GM12878 (cell line): ENCODE results near the gene HOOK2. TPM values are rescaled to one million over a fixed set of nuclear protein-coding genes. Genes with fewer than 3 reads are reported as not detected.
A peak's percentile ranks its signal among the peaks of the same experiment; 100 is the strongest.

Source experiments
- ATAC-seq: fragments of 200-7000 bp; cut with Tn5 transposase; 3 replicates; pipeline ENCODE4 v1.9.1; 2020; ENCODE audit warnings: mild to moderate bottlenecking, moderate library complexity
- BruUV-seq: library from RNA; stranded (reverse); fragments of 400-500 nt; replicated peaks from 2 replicates; lab custom pipeline; 2021; lab: Mats Ljungman, UMichigan
- CTCF ChIA-PET: fragments of 300-600 bp; sonication (Branson Sonifier 250); formaldehyde crosslinking; extraction: SDS; loops from one replicate; lab custom pipeline; 2021; ENCODE audit warnings: inconsistent platforms; lab: Yijun Ruan, JAX
- POLR2A ChIA-PET: fragments of 350-600 bp; formaldehyde crosslinking; extraction: SDS; loops from one replicate; lab custom pipeline; 2021; ENCODE audit warnings: inconsistent platforms; lab: Charles Lee
- RAD21 ChIA-PET: fragments of 300-600 bp; sonication (Branson Sonifier 250); formaldehyde crosslinking; loops from one replicate; lab custom pipeline; 2023; ENCODE audit warnings: antibody characterized with exemption; ENCODE audit not compliant: unreplicated experiment; lab: Charles Lee
- SMC1A ChIA-PET: fragments of 300-600 bp; sonication (Branson Sonifier 250); formaldehyde crosslinking; loops from one replicate; lab custom pipeline; 2023; ENCODE audit not compliant: unreplicated experiment, uncharacterized antibody; lab: Charles Lee
- DNase-seq: peaks from one replicate; pipeline ENCODE4 v3.0.0-alpha.2; 2011; ENCODE audit warnings: low read depth, low spot score
- FAIRE-seq: peaks from 3 replicates; lab custom pipeline; 2011; peaks lifted over from hg19 to GRCh38; lab: Jason Lieb, UNC
- H2AFZ ChIP-seq: 2 replicates; pipeline ENCODE4 v1.6.0; 2011; ENCODE audit warnings: low read depth, low read length, control low read depth; ENCODE audit not compliant: control insufficient read depth
- H3K27ac ChIP-seq: 2 replicates; pipeline ENCODE4 v1.5.1; 2011; ENCODE audit warnings: control low read depth; ENCODE audit not compliant: control insufficient read depth, insufficient read depth
- H3K27me3 ChIP-seq, 2 experiments: replicated peaks in 1 of 2; 2 replicates each; pipeline versions ENCODE4 v1.6.0 to v1.6.1; 2011; ENCODE audit warnings: low read length in 1 of 2; ENCODE audit not compliant: control insufficient read depth in 2 of 2, insufficient read depth in 2 of 2
- H3K36me3 ChIP-seq, 2 experiments: 2 replicates each; pipeline ENCODE4 v1.5.1; 2011; ENCODE audit warnings: low read length in 1 of 2; ENCODE audit not compliant: control insufficient read depth in 2 of 2, insufficient read depth in 2 of 2
- H3K4me1 ChIP-seq: 2 replicates; pipeline ENCODE4 v1.6.1; 2011; ENCODE audit warnings: mild to moderate bottlenecking, low read length, moderate library complexity, mixed read lengths; ENCODE audit not compliant: control insufficient read depth, insufficient read depth
- H3K4me2 ChIP-seq: 2 replicates; pipeline ENCODE4 v1.6.0; 2011; ENCODE audit warnings: control low read depth; ENCODE audit not compliant: control insufficient read depth, insufficient read depth
- H3K4me3 ChIP-seq: fragments of 200-600 bp; sonication (generic); 2 replicates; pipeline ENCODE4 v1.5.1; 2016
- H3K79me2 ChIP-seq: 2 replicates; pipeline ENCODE4 v1.6.0; 2011; ENCODE audit warnings: low read length; ENCODE audit not compliant: control insufficient read depth, insufficient read depth
- H3K9ac ChIP-seq: 2 replicates; pipeline ENCODE4 v1.8.0; 2011; ENCODE audit warnings: low read length, control low read depth, mixed read lengths; ENCODE audit not compliant: control insufficient read depth, insufficient read depth
- H3K9me3 ChIP-seq: replicated peaks from 3 replicates; pipeline ENCODE4 v1.5.1; 2011; ENCODE audit warnings: mild to moderate bottlenecking, low read length; ENCODE audit not compliant: control insufficient read depth, insufficient read depth
- H4K20me1 ChIP-seq: 2 replicates; pipeline ENCODE4 v1.6.0; 2011; ENCODE audit not compliant: control insufficient read depth, insufficient read depth
- CHD4 ChIP-seq: fragments of 200-600 bp; sonication (generic); IDR thresholded peaks from 2 replicates; pipeline ENCODE4 v1.6.1; 2016; ENCODE audit warnings: mild to moderate bottlenecking
- EP300 ChIP-seq, 2 experiments: fragments of 150-350 bp in 1 of 2; IDR thresholded peaks; 2 replicates each; pipeline ENCODE4 v1.6.1; 2011 to 2012; ENCODE audit warnings: low read depth in 2 of 2, low read length in 2 of 2, borderline replicate concordance in 1 of 2, improper control_type of control experiment in 1 of 2, inconsistent platforms in 1 of 2; ENCODE audit not compliant: control insufficient read depth in 1 of 2
- HCFC1 ChIP-seq: fragments of 150-350 bp; IDR thresholded peaks from 2 replicates; pipeline ENCODE4 v1.6.1; 2014; ENCODE audit warnings: low read length
- RB1 ChIP-seq: fragments of 450-650 bp; formaldehyde crosslinking; IDR thresholded peaks from 2 replicates; pipeline ENCODE4 v1.6.1; 2017; ENCODE audit warnings: mild to moderate bottlenecking, borderline replicate concordance
- SUZ12 ChIP-seq: fragments of 200-600 bp; sonication (generic); IDR thresholded peaks from one replicate; pipeline ENCODE4 v1.6.1; 2018; ENCODE audit warnings: antibody characterized with exemption, mild to moderate bottlenecking; ENCODE audit not compliant: unreplicated experiment
- TCF7 ChIP-seq: IDR thresholded peaks from 2 replicates; pipeline ENCODE4 v1.6.1; 2014; ENCODE audit warnings: antibody characterized with exemption, borderline replicate concordance
- WGBS: methylation state at CpG from one replicate; pipeline ENCODE4 v1.1.6; 2016; ENCODE audit warnings: low lambda C conversion rate; ENCODE audit not compliant: insufficient replicate concordance, insufficient coverage; ENCODE audit errors: missing lambda C conversion rate; 5-methylcytosine and 5-hydroxymethylcytosine counted together
- in situ Hi-C: fragments of 300-500 bp; cut with MboI; formaldehyde crosslinking; loops from 9 replicates; pipeline ENCODE4 v1.14.3; 2018; ENCODE audit warnings: mixed read lengths
- intact Hi-C: fragments of 100-400 bp; cut with micrococcal nuclease; formaldehyde crosslinking; loops from one replicate; pipeline ENCODE4 v1.14.2; 2022; ENCODE audit not compliant: unreplicated experiment
- polyA plus RNA-seq, 11 experiments: library from polyadenylated mRNA; depleted of rRNA in 4 of 11; unstranded in 6 of 11; stranded (reverse) in 5 of 11; fragments of >200 nt; fragmentation: Nextera tagmentation in 4 of 11; fragmentation: Illumina TruSeq in 1 of 11; extraction: Ambion mirVana in 4 of 11; extraction: Trizol in 1 of 11; gene quantifications; 1 replicate in 1 of 11; 2 replicates in 10 of 11; pipeline versions ENCODE4 v1.2.1 to v1.2.3, GENCODE V29; 2011 to 2016; ENCODE audit warnings: inconsistent platforms in 2 of 11, missing spikeins in 2 of 11, low read depth in 1 of 11
- total RNA-seq, 4 experiments: library from RNA; depleted of rRNA in 3 of 4; stranded (reverse); fragments of >200 nt in 3 of 4; fragmentation: Illumina TruSeq in 1 of 4; extraction: Trizol in 1 of 4; gene quantifications; 2 replicates each; pipeline versions ENCODE4 v1.2.1 to v1.2.3, GENCODE V29; 2013 to 2021
- TF ChIP-seq, protein P1 (sequence below): fragments of 450-650 bp; IDR thresholded peaks from 2 replicates; pipeline ENCODE4 v1.6.1; 2017; ENCODE audit warnings: mild to moderate bottlenecking, low read depth, inconsistent platforms; ENCODE audit not compliant: poor library complexity, severe bottlenecking
- TF ChIP-seq, protein P2 (sequence below): IDR thresholded peaks from 2 replicates; pipeline ENCODE4 v1.6.1; 2012; ENCODE audit warnings: mild to moderate bottlenecking, low read depth, low read length

The HOOK2 gene
- total and polyA plus RNA-seq, 10 of the 15 experiments (the other 5 are each of a cell fraction or from before 2014, with no cell fraction given) = 1.5 to 9.6 (median 6.2) TPM

DNA sequence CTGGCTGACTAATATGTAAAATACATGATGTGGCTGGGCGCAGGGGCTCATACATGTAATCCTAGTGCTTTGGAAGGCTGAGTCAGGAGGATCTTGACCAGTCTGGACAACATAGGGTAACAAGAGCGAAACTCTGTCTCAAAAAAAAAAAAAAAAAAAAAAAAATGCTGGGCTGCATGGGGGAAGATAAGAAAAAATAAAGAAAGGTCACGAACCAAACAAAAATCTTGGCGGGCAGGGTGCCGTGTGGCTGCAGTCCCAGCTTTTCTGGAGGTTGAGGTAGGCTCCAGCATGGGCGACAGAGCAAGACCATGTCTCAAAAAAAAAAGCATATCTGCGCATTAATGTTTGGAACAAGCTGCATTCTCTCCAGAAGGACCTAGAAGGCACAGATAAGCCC, 39.7 kb upstream of the HOOK2 start:
- SMC1A ChIA-PET = interaction anchor here (0.7 to 1.4 kb wide), 4 partner anchors 10 to 915 kb away, joined by 3 read pairs; no protein-coding TSS in a partner anchor
- intact Hi-C loops = no loop called here
- in situ Hi-C loops = no loop called here
- no peaks in the 10 kb centered on the region for H3K27me3 ChIP-seq
- no peak overlapping the region for H3K4me2 ChIP-seq
- POLR2A ChIA-PET = interaction anchor here (0.7 kb wide), 1 partner anchor 1432 kb away, joined by 4 read pairs; no protein-coding TSS in a partner anchor
- no peak for TF ChIP-seq SUZ12
- no peaks in the 10 kb centered on the region for H3K9me3 ChIP-seq
- DNase-seq = no peak
- H3K4me1 ChIP-seq = no peaks in the 10 kb centered on the region
- BruUV-seq = no TSS peak
- no peak overlapping the region for H3K27ac ChIP-seq
- RAD21 ChIA-PET = no interaction called here
- no peak overlapping the region for H3K4me3 ChIP-seq
- CTCF ChIA-PET = interaction anchor here (0.6 to 2.8 kb wide), 5 partner anchors 15 to 38 kb away, joined by 3 to 10 read pairs (median 3); no protein-coding TSS in a partner anchor
- FAIRE-seq = no peak
- no peak overlapping the region for H2AFZ ChIP-seq
- no peak for ATAC-seq
- no peaks in the 10 kb centered on the region for H3K79me2 ChIP-seq
- 98% methylated on average over 7 of the region's 7 CpGs for WGBS
- no peaks in the 10 kb centered on the region for H4K20me1 ChIP-seq
- H3K9ac ChIP-seq = no peak overlapping the region
- H3K36me3 ChIP-seq = no peaks in the 10 kb centered on the region; a peak in 1 of 4 replicates

DNA sequence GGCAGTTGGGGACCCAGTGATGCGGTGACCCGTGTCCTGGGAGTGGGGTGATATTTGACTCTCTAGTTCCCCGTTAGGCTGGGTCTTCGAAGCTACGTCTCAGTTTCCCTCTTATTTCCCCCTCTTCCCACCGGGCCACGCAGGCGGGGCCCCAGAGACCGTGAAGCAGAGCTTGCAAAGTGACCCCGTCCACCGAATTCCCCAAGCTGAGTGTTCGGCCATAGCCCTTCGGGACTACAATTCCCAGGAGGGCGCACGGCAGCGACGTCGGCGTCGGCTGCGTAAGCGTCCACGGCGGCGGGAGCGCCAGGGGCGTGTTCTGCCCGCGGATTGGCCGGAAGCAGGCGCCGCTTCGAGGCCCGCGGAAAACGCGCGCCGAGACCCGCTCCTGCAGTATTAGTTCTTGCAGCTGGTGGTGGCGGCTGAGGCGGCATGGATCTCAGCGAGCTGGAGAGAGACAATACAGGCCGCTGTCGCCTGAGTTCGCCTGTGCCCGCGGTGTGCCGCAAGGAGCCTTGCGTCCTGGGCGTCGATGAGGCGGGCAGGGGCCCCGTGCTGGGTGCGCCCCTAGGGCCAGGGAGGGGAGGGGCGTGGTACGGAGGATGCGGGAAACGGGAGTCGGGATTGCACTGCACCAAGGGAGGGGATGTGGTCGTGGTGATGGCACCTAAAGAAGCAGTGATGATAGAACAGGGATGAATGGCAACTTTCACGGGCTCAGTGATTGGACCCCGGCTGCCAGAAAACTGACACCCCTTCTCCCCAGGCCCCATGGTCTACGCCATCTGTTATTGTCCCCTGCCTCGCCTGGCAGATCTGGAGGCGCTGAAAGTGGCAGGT, 31.1 kb upstream of the HOOK2 start, which contains the start of gene RNASEH2A:
Gene RNASEH2A (plus strand): TSS at position 343 of the 840 bp plus-strand sequence. CDS start 90 bp downstream, at position 433.
- in situ Hi-C loops (no loop called here), intact Hi-C loops (no loop called here)
- peak; percentile 96 for TF ChIP-seq HCFC1
- TF ChIP-seq, protein P1, sequence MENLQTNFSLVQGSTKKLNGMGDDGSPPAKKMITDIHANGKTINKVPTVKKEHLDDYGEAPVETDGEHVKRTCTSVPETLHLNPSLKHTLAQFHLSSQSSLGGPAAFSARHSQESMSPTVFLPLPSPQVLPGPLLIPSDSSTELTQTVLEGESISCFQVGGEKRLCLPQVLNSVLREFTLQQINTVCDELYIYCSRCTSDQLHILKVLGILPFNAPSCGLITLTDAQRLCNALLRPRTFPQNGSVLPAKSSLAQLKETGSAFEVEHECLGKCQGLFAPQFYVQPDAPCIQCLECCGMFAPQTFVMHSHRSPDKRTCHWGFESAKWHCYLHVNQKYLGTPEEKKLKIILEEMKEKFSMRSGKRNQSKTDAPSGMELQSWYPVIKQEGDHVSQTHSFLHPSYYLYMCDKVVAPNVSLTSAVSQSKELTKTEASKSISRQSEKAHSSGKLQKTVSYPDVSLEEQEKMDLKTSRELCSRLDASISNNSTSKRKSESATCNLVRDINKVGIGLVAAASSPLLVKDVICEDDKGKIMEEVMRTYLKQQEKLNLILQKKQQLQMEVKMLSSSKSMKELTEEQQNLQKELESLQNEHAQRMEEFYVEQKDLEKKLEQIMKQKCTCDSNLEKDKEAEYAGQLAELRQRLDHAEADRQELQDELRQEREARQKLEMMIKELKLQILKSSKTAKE = no peak
- peak; percentile 95; the same call in 1 of the 2 replicates for TF ChIP-seq RB1
- TF ChIP-seq, protein P2, sequence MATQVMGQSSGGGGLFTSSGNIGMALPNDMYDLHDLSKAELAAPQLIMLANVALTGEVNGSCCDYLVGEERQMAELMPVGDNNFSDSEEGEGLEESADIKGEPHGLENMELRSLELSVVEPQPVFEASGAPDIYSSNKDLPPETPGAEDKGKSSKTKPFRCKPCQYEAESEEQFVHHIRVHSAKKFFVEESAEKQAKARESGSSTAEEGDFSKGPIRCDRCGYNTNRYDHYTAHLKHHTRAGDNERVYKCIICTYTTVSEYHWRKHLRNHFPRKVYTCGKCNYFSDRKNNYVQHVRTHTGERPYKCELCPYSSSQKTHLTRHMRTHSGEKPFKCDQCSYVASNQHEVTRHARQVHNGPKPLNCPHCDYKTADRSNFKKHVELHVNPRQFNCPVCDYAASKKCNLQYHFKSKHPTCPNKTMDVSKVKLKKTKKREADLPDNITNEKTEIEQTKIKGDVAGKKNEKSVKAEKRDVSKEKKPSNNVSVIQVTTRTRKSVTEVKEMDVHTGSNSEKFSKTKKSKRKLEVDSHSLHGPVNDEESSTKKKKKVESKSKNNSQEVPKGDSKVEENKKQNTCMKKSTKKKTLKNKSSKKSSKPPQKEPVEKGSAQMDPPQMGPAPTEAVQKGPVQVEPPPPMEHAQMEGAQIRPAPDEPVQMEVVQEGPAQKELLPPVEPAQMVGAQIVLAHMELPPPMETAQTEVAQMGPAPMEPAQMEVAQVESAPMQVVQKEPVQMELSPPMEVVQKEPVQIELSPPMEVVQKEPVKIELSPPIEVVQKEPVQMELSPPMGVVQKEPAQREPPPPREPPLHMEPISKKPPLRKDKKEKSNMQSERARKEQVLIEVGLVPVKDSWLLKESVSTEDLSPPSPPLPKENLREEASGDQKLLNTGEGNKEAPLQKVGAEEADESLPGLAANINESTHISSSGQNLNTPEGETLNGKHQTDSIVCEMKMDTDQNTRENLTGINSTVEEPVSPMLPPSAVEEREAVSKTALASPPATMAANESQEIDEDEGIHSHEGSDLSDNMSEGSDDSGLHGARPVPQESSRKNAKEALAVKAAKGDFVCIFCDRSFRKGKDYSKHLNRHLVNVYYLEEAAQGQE = no peak
- no peak for TF ChIP-seq EP300 (IDR thresholded peaks at IDR 0.05; ENCODE audit: borderline replicate concordance in 1 of 2, control insufficient read depth in 1 of 2, low read depth in 2 of 2, low read length in 2 of 2)
- TF ChIP-seq CHD4 = no peak
- TF ChIP-seq TCF7 = no peak

More for the DNA sequence above, 31.1 kb upstream of the HOOK2 start, which contains the start of gene RNASEH2A:
- DNase-seq (no peak), FAIRE-seq (peak; percentile 93), ATAC-seq (peak; percentile 94)
- Histone ChIP-seq H3K4me2 (peak within 1 kb of the TSS; percentile 98), H2AFZ (peak within 1 kb of the TSS; percentile 91), H3K9ac (peak within 1 kb of the TSS; percentile 78), H3K4me1 (peaks cover 13% of the 10 kb centered on the region), H3K9me3 (no peaks in the 10 kb centered on the region), H3K79me2 (peaks cover 11% of the 10 kb centered on the region), H3K27me3 (no peaks in the 10 kb centered on the region), H4K20me1 (no peaks in the 10 kb centered on the region), H3K27ac (peak within 1 kb of the TSS; percentile 74), H3K36me3 (peaks cover 0 to 1% of the 10 kb centered on the region in 2 experiments; a peak in 3 of 4 replicates), H3K4me3 (peak within 1 kb of the TSS; percentile 78)
- ChIA-PET RAD21 (interaction anchor here (1.2 to 2.2 kb wide), 6 partner anchors 11 to 159 kb away, joined by 3 to 11 read pairs (median 5); no protein-coding TSS in a partner anchor), POLR2A (interaction anchor here (0.6 to 1.0 kb wide), 5 partner anchors 10 to 29 kb away, joined by 3 to 7 read pairs (median 4); partner anchors contain the start of gene JUNB), SMC1A (interaction anchor here (0.8 to 1.4 kb wide), 2 partner anchors 11 to 40 kb away, joined by 3 to 7 read pairs; no protein-coding TSS in a partner anchor), CTCF (interaction anchor here (0.7 to 1.9 kb wide), 8 partner anchors 10 to 159 kb away, joined by 3 to 12 read pairs (median 5); no protein-coding TSS in a partner anchor)
- no TSS peak for BruUV-seq
- 3% methylated on average over 63 of the region's 66 CpGs for WGBS
